HepG2 (cell line): Measurements from ENCODE around the gene TRRAP. TPM values are rescaled to one million over a fixed set of nuclear protein-coding genes. Genes with fewer than 3 reads are reported as not detected.

Source experiments
- ATAC-seq: fragments of 200-7000 bp; cut with Tn5 transposase; 3 replicates; pipeline ENCODE4 v1.9.1; 2020; ENCODE audit warnings: mild to moderate bottlenecking, moderate library complexity
- BruUV-seq: library from RNA; stranded (reverse); fragments of 400-500 nt; replicated peaks from 2 replicates; lab custom pipeline; 2021; lab: Mats Ljungman, UMichigan
- CTCF ChIA-PET: fragments of 300-600 bp; formaldehyde crosslinking; extraction: SDS; loops from one replicate; lab custom pipeline; 2021; ENCODE audit warnings: low total read pairs, inconsistent platforms, low intra/inter-chr PET ratio; lab: Yijun Ruan, JAX
- POLR2A ChIA-PET: fragments of 350-600 bp; sonication (Branson Sonifier 250); formaldehyde crosslinking; loops from one replicate; lab custom pipeline; 2020; ENCODE audit warnings: antibody characterized with exemption, inconsistent platforms; lab: Yijun Ruan, JAX
- DNase-seq: peaks from one replicate; pipeline ENCODE4 v3.0.0-alpha.2; 2015; ENCODE audit warnings: low spot score
- FAIRE-seq: peaks from 3 replicates; lab custom pipeline; 2011; peaks lifted over from hg19 to GRCh38; lab: Jason Lieb, UNC
- H2AFZ ChIP-seq: one replicate; pipeline ENCODE4 v1.6.1; 2011; ENCODE audit warnings: low read length, inconsistent platforms
- H3K27ac ChIP-seq: fragments of 300-600 bp; 3 replicates; pipeline ENCODE4 v1.8.0; 2011; ENCODE audit warnings: mixed run types, mild to moderate bottlenecking, mixed read lengths, low read length, inconsistent platforms; ENCODE audit not compliant: insufficient read depth; ENCODE audit errors: extremely low read length
- H3K27me3 ChIP-seq, 2 experiments: fragments of 200-600 bp in 1 of 2; 2 replicates in 1 of 2; 3 replicates in 1 of 2; pipeline versions ENCODE4 v1.6.0 to v1.8.0; 2011; ENCODE audit warnings: low read length in 2 of 2, mild to moderate bottlenecking in 2 of 2, moderate library complexity in 2 of 2, inconsistent platforms in 1 of 2; ENCODE audit not compliant: insufficient read depth in 2 of 2, control insufficient read depth in 1 of 2
- H3K36me3 ChIP-seq, 2 experiments: fragments of 200-600 bp in 1 of 2; replicated peaks in 1 of 2; 2 replicates in 1 of 2; 3 replicates in 1 of 2; pipeline versions ENCODE4 v1.5.1 to v1.8.0; 2011; ENCODE audit warnings: low read length in 2 of 2, inconsistent platforms in 1 of 2; ENCODE audit not compliant: insufficient read depth in 2 of 2, control insufficient read depth in 1 of 2
- H3K4me1 ChIP-seq: 2 replicates; pipeline ENCODE4 v1.5.1; 2012; ENCODE audit warnings: low read length, inconsistent platforms; ENCODE audit not compliant: insufficient read depth
- H3K4me2 ChIP-seq: 2 replicates; pipeline ENCODE4 v1.6.0; 2011; ENCODE audit warnings: low read depth, low read length, inconsistent platforms
- H3K4me3 ChIP-seq, 3 experiments: fragments of 200-600 bp in 1 of 3; sonication (generic), shearing (Covaris generic) in 1 of 3; replicated peaks in 1 of 3; 2 replicates each; pipeline ENCODE4 v1.5.1; 2011 to 2016; ENCODE audit warnings: low read length in 3 of 3, inconsistent platforms in 2 of 3, low read depth in 2 of 3, mild to moderate bottlenecking in 2 of 3, control low read depth in 1 of 3, mixed read lengths in 1 of 3; ENCODE audit not compliant: insufficient read depth in 1 of 3
- H3K79me2 ChIP-seq: one replicate; pipeline ENCODE4 v1.6.1; 2011; ENCODE audit warnings: low read length, inconsistent platforms; ENCODE audit not compliant: insufficient read depth
- H3K9ac ChIP-seq: 2 replicates; pipeline ENCODE4 v1.6.0; 2011; ENCODE audit warnings: mild to moderate bottlenecking, low read depth, low read length, inconsistent platforms; ENCODE audit not compliant: insufficient read depth
- H3K9me3 ChIP-seq: 2 replicates; pipeline ENCODE4 v1.5.1; 2012; ENCODE audit warnings: mild to moderate bottlenecking, low read length
- H4K20me1 ChIP-seq: 2 replicates; pipeline ENCODE4 v1.6.0; 2011; ENCODE audit warnings: inconsistent platforms, mild to moderate bottlenecking, low read length, moderate library complexity; ENCODE audit not compliant: insufficient read depth
- MIER3 ChIP-seq: IDR thresholded peaks from 2 replicates; pipeline ENCODE4 v1.6.1; 2016; ENCODE audit warnings: missing compliant biosample characterization, borderline replicate concordance
- ZNF121 ChIP-seq: sonication (generic); formaldehyde crosslinking; IDR thresholded peaks from 2 replicates; pipeline ENCODE4 v1.5.0; 2020; ENCODE audit warnings: mild to moderate bottlenecking, missing genetic modification reagents
- ZNF724P ChIP-seq: sonication (generic); formaldehyde crosslinking; IDR thresholded peaks from 2 replicates; pipeline ENCODE4 v1.8.0; 2022; ENCODE audit warnings: missing genetic modification reagents, borderline replicate concordance
- WGBS: methylation state at CpG from one replicate; pipeline ENCODE4 v1.1.6; 2017; ENCODE audit warnings: low lambda C conversion rate; 5-methylcytosine and 5-hydroxymethylcytosine counted together
- in situ Hi-C: cut with HindIII; loops from 2 replicates; pipeline ENCODE4 v1.10.0; 2017; ENCODE audit warnings: low pct_unique_long_range_greater_than_20kb; ENCODE audit not compliant: extremely low pct_ligation_motif_present
- intact Hi-C: fragments of 100-400 bp; cut with micrococcal nuclease; formaldehyde crosslinking; loops from one replicate; pipeline ENCODE4 v1.10.0; 2022; ENCODE audit not compliant: unreplicated experiment
- polyA plus RNA-seq, 8 experiments: library from polyadenylated mRNA; depleted of rRNA in 3 of 8; stranded (reverse) in 7 of 8; unstranded in 1 of 8; fragments of >200 nt; fragmentation: Illumina TruSeq in 4 of 8; extraction: Trizol in 4 of 8; gene quantifications; 2 replicates each; pipeline versions ENCODE4 v1.2.1 to v1.2.3, GENCODE V29; 2011 to 2016; ENCODE audit warnings: low read depth in 4 of 8, missing spikeins in 1 of 8, mixed read lengths in 1 of 8; ENCODE audit not compliant: insufficient read depth in 1 of 8
- total RNA-seq, 5 experiments: library from RNA; depleted of rRNA; stranded (reverse); fragments of >200 nt; fragmentation: Illumina TruSeq; extraction: Trizol; gene quantifications; 2 replicates each; pipeline ENCODE4 v1.2.3, GENCODE V29; 2016; ENCODE audit warnings: low read depth in 1 of 5
- TF ChIP-seq, protein P1 (sequence below): sonication (generic); formaldehyde crosslinking; IDR thresholded peaks from 2 replicates; pipeline ENCODE4 v1.5.0; 2020; ENCODE audit warnings: mild to moderate bottlenecking, missing genetic modification reagents
- TF ChIP-seq, protein P2 (sequence below): sonication (generic); formaldehyde crosslinking; IDR thresholded peaks from 2 replicates; pipeline ENCODE4 v1.4.0; 2020; ENCODE audit warnings: missing genetic modification reagents

Gene TRRAP
- total and polyA plus RNA-seq, 2 of the 13 experiments (the other 11 are each of a cell fraction or from before 2014, with no cell fraction given): 8.6 to 10.5 TPM

GRCh38 chr7:98877146-98877545, 1.2 kb upstream of the TRRAP start:
- intact Hi-C loops: no loop called here
- no TSS peak for BruUV-seq
- H3K27me3 ChIP-seq: peaks cover 1 to 9% of the 10 kb centered on the region in 2 experiments; a peak in 2 of 5 replicates
- H3K9me3 ChIP-seq: no peaks in the 10 kb centered on the region
- ChIA-PET CTCF (no interaction called here), POLR2A (interaction anchor here (2.8 kb wide), 1 partner anchor 459 kb away, joined by 11 read pairs; no protein-coding TSS in a partner anchor)
- H3K4me3 ChIP-seq: peak overlapping the region in 1 of 3 experiments; percentile 97; a peak in 2 of 6 replicates
- TF ChIP-seq ZNF121 (CRISPR knock-in tag) (peak; percentile 88), MIER3 (CRISPR knock-in tag) (no peak), ZNF724P (CRISPR knock-in tag) (no peak)
- TF ChIP-seq, protein P1, sequence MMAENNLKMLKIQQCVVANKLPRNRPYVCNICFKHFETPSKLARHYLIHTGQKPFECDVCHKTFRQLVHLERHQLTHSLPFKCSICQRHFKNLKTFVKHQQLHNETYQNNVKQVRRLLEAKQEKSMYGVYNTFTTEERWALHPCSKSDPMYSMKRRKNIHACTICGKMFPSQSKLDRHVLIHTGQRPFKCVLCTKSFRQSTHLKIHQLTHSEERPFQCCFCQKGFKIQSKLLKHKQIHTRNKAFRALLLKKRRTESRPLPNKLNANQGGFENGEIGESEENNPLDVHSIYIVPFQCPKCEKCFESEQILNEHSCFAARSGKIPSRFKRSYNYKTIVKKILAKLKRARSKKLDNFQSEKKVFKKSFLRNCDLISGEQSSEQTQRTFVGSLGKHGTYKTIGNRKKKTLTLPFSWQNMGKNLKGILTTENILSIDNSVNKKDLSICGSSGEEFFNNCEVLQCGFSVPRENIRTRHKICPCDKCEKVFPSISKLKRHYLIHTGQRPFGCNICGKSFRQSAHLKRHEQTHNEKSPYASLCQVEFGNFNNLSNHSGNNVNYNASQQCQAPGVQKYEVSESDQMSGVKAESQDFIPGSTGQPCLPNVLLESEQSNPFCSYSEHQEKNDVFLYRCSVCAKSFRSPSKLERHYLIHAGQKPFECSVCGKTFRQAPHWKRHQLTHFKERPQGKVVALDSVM: peak; percentile 69; the same call in 1 of the 2 replicates
- TF ChIP-seq, protein P2, sequence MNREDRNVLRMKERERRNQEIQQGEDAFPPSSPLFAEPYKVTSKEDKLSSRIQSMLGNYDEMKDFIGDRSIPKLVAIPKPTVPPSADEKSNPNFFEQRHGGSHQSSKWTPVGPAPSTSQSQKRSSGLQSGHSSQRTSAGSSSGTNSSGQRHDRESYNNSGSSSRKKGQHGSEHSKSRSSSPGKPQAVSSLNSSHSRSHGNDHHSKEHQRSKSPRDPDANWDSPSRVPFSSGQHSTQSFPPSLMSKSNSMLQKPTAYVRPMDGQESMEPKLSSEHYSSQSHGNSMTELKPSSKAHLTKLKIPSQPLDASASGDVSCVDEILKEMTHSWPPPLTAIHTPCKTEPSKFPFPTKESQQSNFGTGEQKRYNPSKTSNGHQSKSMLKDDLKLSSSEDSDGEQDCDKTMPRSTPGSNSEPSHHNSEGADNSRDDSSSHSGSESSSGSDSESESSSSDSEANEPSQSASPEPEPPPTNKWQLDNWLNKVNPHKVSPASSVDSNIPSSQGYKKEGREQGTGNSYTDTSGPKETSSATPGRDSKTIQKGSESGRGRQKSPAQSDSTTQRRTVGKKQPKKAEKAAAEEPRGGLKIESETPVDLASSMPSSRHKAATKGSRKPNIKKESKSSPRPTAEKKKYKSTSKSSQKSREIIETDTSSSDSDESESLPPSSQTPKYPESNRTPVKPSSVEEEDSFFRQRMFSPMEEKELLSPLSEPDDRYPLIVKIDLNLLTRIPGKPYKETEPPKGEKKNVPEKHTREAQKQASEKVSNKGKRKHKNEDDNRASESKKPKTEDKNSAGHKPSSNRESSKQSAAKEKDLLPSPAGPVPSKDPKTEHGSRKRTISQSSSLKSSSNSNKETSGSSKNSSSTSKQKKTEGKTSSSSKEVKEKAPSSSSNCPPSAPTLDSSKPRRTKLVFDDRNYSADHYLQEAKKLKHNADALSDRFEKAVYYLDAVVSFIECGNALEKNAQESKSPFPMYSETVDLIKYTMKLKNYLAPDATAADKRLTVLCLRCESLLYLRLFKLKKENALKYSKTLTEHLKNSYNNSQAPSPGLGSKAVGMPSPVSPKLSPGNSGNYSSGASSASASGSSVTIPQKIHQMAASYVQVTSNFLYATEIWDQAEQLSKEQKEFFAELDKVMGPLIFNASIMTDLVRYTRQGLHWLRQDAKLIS (CRISPR knock-in tag): no peak
- peaks cover 4% of the 10 kb centered on the region; the same call in 1 of the 2 replicates for H4K20me1 ChIP-seq
- H3K4me1 ChIP-seq: peaks cover 45% of the 10 kb centered on the region
- no peak overlapping the region for H2AFZ ChIP-seq
- H3K9ac ChIP-seq: peak overlapping the region; percentile 95; the same call in 1 of the 2 replicates
- H3K36me3 ChIP-seq: peaks cover 4 to 12% of the 10 kb centered on the region in 2 experiments
- H3K79me2 ChIP-seq: peaks cover 23% of the 10 kb centered on the region
- in situ Hi-C loops: no loop called here
- no peak overlapping the region for H3K27ac ChIP-seq
- WGBS: 14% methylated on average over 6 of the region's 6 CpGs
- no peak for FAIRE-seq
- no peak for DNase-seq
- ATAC-seq: no peak
- H3K4me2 ChIP-seq: peak overlapping the region; percentile 93
